Keratinocyte (primary cell): Measurements from ENCODE around the gene PRDX2.

Experiments
- EZH2 ChIP-seq: IDR thresholded peaks from one replicate; pipeline ENCODE4 v1.6.1; 2012; ENCODE audit warnings: inconsistent platforms, mild to moderate bottlenecking, low read length, moderate library complexity
- TF ChIP-seq, protein P1 (sequence below), 3 experiments: IDR thresholded peaks in 1 of 3; conservative IDR thresholded peaks in 1 of 3; optimal IDR thresholded peaks in 1 of 3; 2 replicates in 2 of 3; 3 replicates in 1 of 3; pipeline versions ENCODE3 to v1.5.1; 2011; ENCODE audit warnings: low read length in 3 of 3, mild to moderate bottlenecking in 3 of 3, moderate library complexity in 2 of 3, control low read depth in 1 of 3, inconsistent platforms in 1 of 3; ENCODE audit not compliant: insufficient read depth in 2 of 3; ENCODE audit errors: extremely low read depth in 1 of 3

DNA sequence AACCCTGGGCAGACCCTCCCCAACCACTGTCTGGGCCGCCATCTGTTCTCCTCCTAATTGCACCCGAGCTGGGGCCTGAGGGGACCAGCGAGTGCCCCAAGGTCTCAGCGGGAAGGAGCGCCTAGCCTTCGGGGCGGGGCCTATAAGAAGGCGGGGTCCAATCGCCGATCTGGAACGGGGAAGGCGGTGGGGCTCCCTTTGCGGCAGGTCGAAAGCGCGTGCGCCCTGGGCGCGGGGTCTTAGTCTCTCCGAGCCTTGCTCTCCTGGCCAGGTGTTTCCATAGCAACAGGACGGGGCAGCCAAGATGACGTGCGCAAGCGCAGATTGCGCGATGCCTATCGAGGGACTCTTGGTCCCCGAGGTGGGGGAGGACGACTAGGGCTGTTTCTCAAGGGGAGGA, 39.5 kb upstream of the PRDX2 start:
- TF ChIP-seq EZH2 = no peak
- TF ChIP-seq, protein P1, sequence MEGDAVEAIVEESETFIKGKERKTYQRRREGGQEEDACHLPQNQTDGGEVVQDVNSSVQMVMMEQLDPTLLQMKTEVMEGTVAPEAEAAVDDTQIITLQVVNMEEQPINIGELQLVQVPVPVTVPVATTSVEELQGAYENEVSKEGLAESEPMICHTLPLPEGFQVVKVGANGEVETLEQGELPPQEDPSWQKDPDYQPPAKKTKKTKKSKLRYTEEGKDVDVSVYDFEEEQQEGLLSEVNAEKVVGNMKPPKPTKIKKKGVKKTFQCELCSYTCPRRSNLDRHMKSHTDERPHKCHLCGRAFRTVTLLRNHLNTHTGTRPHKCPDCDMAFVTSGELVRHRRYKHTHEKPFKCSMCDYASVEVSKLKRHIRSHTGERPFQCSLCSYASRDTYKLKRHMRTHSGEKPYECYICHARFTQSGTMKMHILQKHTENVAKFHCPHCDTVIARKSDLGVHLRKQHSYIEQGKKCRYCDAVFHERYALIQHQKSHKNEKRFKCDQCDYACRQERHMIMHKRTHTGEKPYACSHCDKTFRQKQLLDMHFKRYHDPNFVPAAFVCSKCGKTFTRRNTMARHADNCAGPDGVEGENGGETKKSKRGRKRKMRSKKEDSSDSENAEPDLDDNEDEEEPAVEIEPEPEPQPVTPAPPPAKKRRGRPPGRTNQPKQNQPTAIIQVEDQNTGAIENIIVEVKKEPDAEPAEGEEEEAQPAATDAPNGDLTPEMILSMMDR (optimal IDR thresholded peaks at IDR 0.05 in 1 of 3, IDR thresholded peaks at IDR 0.05 in 1 of 3, conservative IDR thresholded peaks at IDR 0.05 in 1 of 3; ENCODE audit: extremely low read depth in 1 of 3, insufficient read depth in 2 of 3, low read length in 3 of 3) = no peak
